Adipocyte (in vitro differentiated cells): Measurements from ENCODE around the gene ARRB1.
"Not testable (repeated sequence)": the region's sequence is repeated elsewhere in the genome, so short reads cannot be mapped to it uniquely, and the experiment has no call there.

Source experiments
- DNase-seq: peaks from one replicate; pipeline ENCODE4 v3.0.0-alpha.2; 2015; ENCODE audit warnings: low read depth
- H3K27me3 ChIP-seq: replicated peaks from 2 replicates; pipeline ENCODE4 v1.7.0; 2013; ENCODE audit warnings: mild to moderate bottlenecking, low read length, moderate library complexity; ENCODE audit not compliant: control insufficient read depth, insufficient read depth
- H3K36me3 ChIP-seq: 2 replicates; pipeline ENCODE4 v1.7.0; 2013; ENCODE audit warnings: low read length, mild to moderate bottlenecking, moderate library complexity; ENCODE audit not compliant: control insufficient read depth, insufficient read depth, severe bottlenecking
- H3K4me1 ChIP-seq: 2 replicates; pipeline ENCODE4 v1.7.0; 2013; ENCODE audit warnings: mild to moderate bottlenecking, low read length, moderate library complexity; ENCODE audit not compliant: control insufficient read depth, insufficient read depth
- H3K4me3 ChIP-seq: 2 replicates; pipeline ENCODE4 v1.7.0; 2013; ENCODE audit warnings: mild to moderate bottlenecking, low read length, moderate library complexity
- H3K9ac ChIP-seq: 2 replicates; pipeline ENCODE4 v1.7.0; 2013; ENCODE audit warnings: mild to moderate bottlenecking, low read length, moderate library complexity
- H3K9me3 ChIP-seq: 2 replicates; pipeline ENCODE4 v1.7.0; 2013; ENCODE audit warnings: mild to moderate bottlenecking, low read length, moderate library complexity; ENCODE audit not compliant: control insufficient read depth

The ARRB1 gene

DNA sequence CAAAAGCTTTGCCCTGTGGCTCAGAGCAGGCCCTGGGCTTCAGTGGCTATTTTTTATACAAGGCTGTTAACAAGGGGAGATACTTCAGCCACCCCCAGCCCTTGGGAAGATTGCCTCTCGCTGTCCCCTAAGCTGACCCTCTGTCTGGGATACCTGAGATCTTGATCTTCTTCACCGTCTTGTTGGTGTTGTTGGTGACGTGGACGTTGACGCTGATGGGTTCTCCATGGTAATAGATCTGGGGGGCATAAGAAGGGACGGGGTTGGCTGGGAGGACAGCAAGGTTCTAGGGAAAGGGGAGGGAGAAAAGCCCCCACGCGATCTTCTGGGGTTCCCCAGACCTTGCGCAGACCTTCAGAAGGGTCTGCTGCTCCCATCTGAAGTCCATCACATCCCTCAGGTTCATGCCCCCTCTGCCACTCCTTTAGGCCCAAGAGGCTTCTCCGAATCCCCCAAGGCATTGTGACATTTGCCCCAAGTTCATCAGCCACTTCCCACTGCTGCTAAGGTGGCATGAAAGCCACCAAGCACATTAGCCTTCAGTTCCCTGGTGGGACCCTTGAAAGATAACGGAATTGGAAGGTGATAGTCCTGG is 74.2 kb downstream of the ARRB1 start:
- Histone ChIP-seq H3K9me3 (no peaks in the 10 kb centered on the region), H3K4me3 (no peak overlapping the region), H3K27me3 (no peaks in the 10 kb centered on the region), H3K9ac (no peak overlapping the region), H3K4me1 (no peaks in the 10 kb centered on the region), H3K36me3 (peaks cover 60% of the 10 kb centered on the region)
- DNase-seq, result no peak

GRCh38 chr11:75276686-75277085 is 74.8 kb downstream of the ARRB1 start:
- DNase-seq, result no peak
- no peak overlapping the region for H3K4me3 ChIP-seq
- H3K9me3 ChIP-seq, result no peaks in the 10 kb centered on the region
- no peaks in the 10 kb centered on the region for H3K4me1 ChIP-seq
- H3K27me3 ChIP-seq, result no peaks in the 10 kb centered on the region
- H3K9ac ChIP-seq, result no peak overlapping the region
- peaks cover 54% of the 10 kb centered on the region for H3K36me3 ChIP-seq

GRCh38 chr11:75276186-75276585 is 75.3 kb downstream of the ARRB1 start:
- Histone ChIP-seq H3K9ac (no peak overlapping the region), H3K9me3 (no peaks in the 10 kb centered on the region), H3K4me3 (no peak overlapping the region), H3K36me3 (peaks cover 49% of the 10 kb centered on the region), H3K4me1 (no peaks in the 10 kb centered on the region), H3K27me3 (no peaks in the 10 kb centered on the region)
- no peak for DNase-seq

- Histone ChIP-seq H3K4me3 (no peak overlapping the region), H3K27me3 (no peaks in the 10 kb centered on the region), H3K9me3 (no peaks in the 10 kb centered on the region), H3K36me3 (peaks cover 44% of the 10 kb centered on the region), H3K4me1 (peaks cover 6% of the 10 kb centered on the region), H3K9ac (no peak overlapping the region)
- peak; percentile 26 for DNase-seq
Observed at GRCh38 chr11:75275581-75275980, 75.9 kb downstream of the ARRB1 start.

DNA sequence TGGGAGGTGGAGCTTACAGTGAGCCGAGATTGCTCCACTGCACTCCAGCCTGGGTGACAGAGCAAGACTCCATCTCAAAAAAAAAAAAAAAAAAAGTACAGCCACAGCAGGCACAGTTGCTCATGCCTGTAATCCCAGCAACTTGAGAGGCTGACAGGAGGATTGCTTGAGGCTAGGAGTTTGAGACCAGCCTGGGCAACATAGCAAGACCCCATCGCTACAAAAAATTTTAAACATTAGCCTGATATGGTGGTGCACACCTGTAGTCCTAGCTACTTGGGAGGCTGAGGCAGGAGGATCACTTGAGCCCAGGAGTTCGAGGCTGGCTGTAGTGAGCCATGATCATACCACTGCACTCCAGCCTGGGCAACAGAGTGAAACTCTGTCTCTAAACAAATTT is 76.7 kb downstream of the ARRB1 start:
- DNase-seq, H3K4me1 ChIP-seq, H3K9me3 ChIP-seq, H3K4me3 ChIP-seq, H3K9ac ChIP-seq, H3K27me3 ChIP-seq: not testable (repeated sequence)
- H3K36me3 ChIP-seq, result peaks cover 44% of the 10 kb centered on the region

DNA sequence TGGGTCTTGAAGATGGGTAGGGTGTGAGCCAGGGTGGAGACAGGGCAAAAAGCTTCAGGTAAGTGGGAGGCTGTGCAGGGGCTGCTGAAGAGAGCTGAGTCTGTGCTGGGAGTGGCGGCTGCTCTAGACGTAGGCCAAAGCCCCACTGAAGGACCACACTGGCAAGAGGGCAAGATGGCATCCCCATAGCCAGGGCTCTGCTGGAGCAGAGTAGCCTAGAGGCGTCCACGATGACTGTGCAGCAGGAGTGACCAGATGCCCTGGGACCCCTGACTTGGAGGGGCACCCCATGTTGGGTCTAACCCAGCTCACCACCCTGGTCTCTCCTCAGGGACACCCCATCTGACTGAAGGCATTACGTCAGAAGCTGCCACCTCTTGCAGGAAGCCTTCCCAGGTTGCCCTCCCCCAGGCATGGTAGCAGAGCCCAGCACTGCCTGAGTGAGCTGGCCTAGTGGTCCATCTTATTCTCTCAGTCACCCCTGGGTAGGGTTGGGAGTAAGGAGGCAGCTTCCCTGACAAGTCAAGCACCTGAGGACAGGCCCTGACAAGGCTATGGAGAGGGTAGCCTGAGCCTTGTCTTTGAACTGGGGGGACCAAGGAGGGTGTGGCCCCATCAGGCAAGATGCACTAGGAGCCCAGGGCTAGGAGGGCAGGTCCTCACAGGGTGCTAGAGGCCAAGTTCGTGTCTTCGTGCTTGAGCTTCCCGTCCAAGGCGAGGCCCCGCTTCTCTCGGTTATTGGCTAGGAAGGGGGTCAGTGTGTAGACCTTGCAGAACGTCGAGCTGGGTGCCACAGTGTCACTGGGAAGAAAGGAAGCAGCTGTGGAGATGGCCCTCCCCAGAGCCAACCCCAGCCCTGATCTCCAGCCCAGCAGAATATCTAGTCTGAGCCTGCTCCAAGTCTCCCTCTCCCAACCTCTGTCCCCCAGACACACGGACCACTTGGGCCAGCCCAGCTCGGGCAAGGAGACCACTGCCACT is 77.8 kb downstream of the ARRB1 start:
- Histone ChIP-seq H3K9me3 (no peaks in the 10 kb centered on the region), H3K36me3 (peaks cover 38% of the 10 kb centered on the region), H3K4me3 (no peak overlapping the region), H3K9ac (no peak overlapping the region), H3K27me3 (no peaks in the 10 kb centered on the region), H3K4me1 (peaks cover 6% of the 10 kb centered on the region)
- no peak for DNase-seq

DNA sequence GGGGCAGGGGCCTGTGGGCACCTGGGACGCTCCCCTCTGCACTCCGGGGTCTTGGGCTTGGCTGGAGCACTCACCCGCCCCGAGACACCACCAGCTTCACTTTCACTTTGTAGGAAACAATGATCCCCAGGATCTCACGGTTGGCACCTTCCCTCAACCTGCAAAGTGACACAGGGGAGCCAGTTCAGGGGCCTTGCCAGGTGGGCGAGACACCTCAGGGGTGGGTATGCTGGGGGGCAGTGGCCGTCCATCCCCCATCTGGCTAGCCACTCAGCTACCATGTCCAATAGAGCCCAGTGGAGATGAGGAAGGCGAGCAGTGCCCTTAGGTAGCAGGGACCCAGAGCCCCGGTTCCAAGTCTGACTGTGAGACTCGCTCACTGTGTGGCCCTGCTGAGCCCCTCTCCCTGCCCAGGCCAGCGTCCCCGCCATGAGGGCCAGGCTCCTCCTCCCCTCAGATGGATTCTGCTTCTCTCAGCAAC is 78.6 kb downstream of the ARRB1 start:
- Histone ChIP-seq H3K27me3 (no peaks in the 10 kb centered on the region), H3K4me3 (no peak overlapping the region), H3K36me3 (peaks cover 32% of the 10 kb centered on the region), H3K9ac (no peak overlapping the region), H3K4me1 (peaks cover 6% of the 10 kb centered on the region), H3K9me3 (no peaks in the 10 kb centered on the region)
- DNase-seq, result no peak

- no peaks in the 10 kb centered on the region for H3K9me3 ChIP-seq
- peaks cover 6% of the 10 kb centered on the region for H3K4me1 ChIP-seq
- no peak for DNase-seq
- no peaks in the 10 kb centered on the region for H3K27me3 ChIP-seq
- H3K9ac ChIP-seq, result no peak overlapping the region
- no peak overlapping the region for H3K4me3 ChIP-seq
- peaks cover 27% of the 10 kb centered on the region for H3K36me3 ChIP-seq
Observed at GRCh38 chr11:75272391-75272790, 79.1 kb downstream of the ARRB1 start.

- no peak for DNase-seq
- H3K4me3 ChIP-seq, result no peak overlapping the region
- peaks cover 6% of the 10 kb centered on the region for H3K4me1 ChIP-seq
- no peaks in the 10 kb centered on the region for H3K27me3 ChIP-seq
- H3K36me3 ChIP-seq, result peaks cover 27% of the 10 kb centered on the region
- no peak overlapping the region for H3K9ac ChIP-seq
- no peaks in the 10 kb centered on the region for H3K9me3 ChIP-seq
Observed at GRCh38 chr11:75271730-75272129, 79.7 kb downstream of the ARRB1 start.

DNA sequence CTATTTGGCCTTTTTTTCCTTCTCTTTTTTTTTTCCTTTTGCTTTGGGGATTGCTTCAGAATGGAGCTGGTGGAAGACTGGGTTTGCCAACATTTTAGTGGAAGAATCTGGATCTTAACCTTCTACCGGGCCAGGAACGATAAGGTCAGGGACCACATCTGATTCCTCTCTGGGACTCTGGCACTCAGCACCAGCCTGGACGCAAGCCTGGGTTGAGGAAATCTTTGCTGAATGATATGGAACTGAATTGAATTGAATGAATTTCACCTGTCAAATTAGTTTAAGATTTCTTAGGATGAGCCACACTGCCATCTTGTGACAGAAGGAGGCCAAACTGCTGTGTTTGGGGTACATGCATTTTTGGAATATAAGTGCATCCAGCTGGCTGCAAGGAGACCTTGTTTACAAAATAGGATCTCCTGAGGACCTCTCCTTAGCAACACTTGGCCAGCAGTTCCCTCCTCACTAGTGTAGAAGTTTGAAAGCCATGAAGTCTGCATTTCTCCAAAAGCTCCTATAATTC is 80.5 kb downstream of the ARRB1 start:
- DNase-seq, result peak; percentile 40
- Histone ChIP-seq H3K4me3 (no peak overlapping the region), H3K9ac (no peak overlapping the region), H3K27me3 (no peaks in the 10 kb centered on the region), H3K36me3 (peaks cover 23% of the 10 kb centered on the region), H3K9me3 (no peaks in the 10 kb centered on the region), H3K4me1 (peaks cover 10% of the 10 kb centered on the region)

DNA sequence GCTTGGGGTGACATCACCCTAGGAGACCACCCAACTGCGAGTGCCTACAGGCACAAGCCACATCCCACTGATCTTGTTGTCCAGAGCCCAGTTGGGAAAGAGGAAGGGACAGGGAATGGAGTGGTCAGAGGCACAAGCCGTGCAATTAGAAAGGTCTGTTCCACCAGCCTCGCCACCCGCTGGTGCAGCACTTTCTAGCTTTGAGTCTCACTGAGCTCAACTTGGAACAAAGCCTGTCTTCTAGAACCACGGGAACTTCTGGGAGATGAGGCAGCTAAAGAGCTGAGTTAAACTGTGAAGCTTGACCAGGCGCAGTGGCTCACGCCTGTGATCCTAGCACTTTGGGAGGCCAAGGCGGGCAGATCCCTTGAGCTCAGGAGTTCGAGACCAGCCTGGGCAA is 81.6 kb downstream of the ARRB1 start:
- DNase-seq, result no peak
- H3K4me1 ChIP-seq, result peaks cover 10% of the 10 kb centered on the region

More for the DNA sequence above, 81.6 kb downstream of the ARRB1 start:
- Histone ChIP-seq H3K9ac (no peak overlapping the region), H3K27me3 (no peaks in the 10 kb centered on the region), H3K4me3 (no peak overlapping the region), H3K36me3 (peaks cover 17% of the 10 kb centered on the region), H3K9me3 (no peaks in the 10 kb centered on the region)
